Loucy (cell line): ENCODE measurements around the gene ROR1.
"Not testable (repeated sequence)": the region's sequence is repeated elsewhere in the genome, so short reads cannot be mapped to it uniquely, and the experiment has no call there.

Experiments used
- H2AFZ ChIP-seq: fragments of 200-600 bp; sonication (generic); 2 replicates; pipeline ENCODE4 v1.6.0; 2016; ENCODE audit warnings: antibody characterized with exemption, mild to moderate bottlenecking, low read length, moderate library complexity
- H3F3A ChIP-seq: fragments of 200-600 bp; 2 replicates; pipeline ENCODE4 v1.6.0; 2016; ENCODE audit warnings: antibody characterized with exemption, low read depth, mild to moderate bottlenecking
- H3K27me3 ChIP-seq: fragments of 200-600 bp; sonication (generic); 2 replicates; pipeline ENCODE4 v1.6.1; 2014; ENCODE audit warnings: low read length, mild to moderate bottlenecking; ENCODE audit not compliant: insufficient read depth, poor library complexity, severe bottlenecking
- H3K36me3 ChIP-seq: fragments of 200-600 bp; sonication (generic); 2 replicates; pipeline ENCODE4 v1.6.1; 2016; ENCODE audit warnings: low read length; ENCODE audit not compliant: insufficient read depth
- H3K4me1 ChIP-seq: fragments of 200-600 bp; sonication (generic); 2 replicates; pipeline ENCODE4 v1.5.1; 2014; ENCODE audit warnings: low read length, mild to moderate bottlenecking; ENCODE audit not compliant: insufficient read depth, poor library complexity, severe bottlenecking
- H3K4me2 ChIP-seq: fragments of 200-600 bp; sonication (generic); 2 replicates; pipeline ENCODE4 v1.6.0; 2014; ENCODE audit warnings: antibody characterized with exemption, low read length, low read depth, mild to moderate bottlenecking; ENCODE audit not compliant: poor library complexity, severe bottlenecking
- H3K4me3 ChIP-seq: fragments of 200-600 bp; sonication (generic); 2 replicates; pipeline ENCODE4 v1.5.1; 2014; ENCODE audit warnings: low read length, mild to moderate bottlenecking, mixed read lengths; ENCODE audit not compliant: poor library complexity, severe bottlenecking
- H3K79me2 ChIP-seq: fragments of 200-600 bp; sonication (generic); 2 replicates; pipeline ENCODE4 v1.6.1; 2014; ENCODE audit warnings: low read length; ENCODE audit not compliant: insufficient read depth
- H3K9ac ChIP-seq: fragments of 200-600 bp; sonication (generic); 2 replicates; pipeline ENCODE4 v1.6.0; 2014; ENCODE audit warnings: mild to moderate bottlenecking, low read depth, low read length, moderate library complexity; ENCODE audit not compliant: poor library complexity, severe bottlenecking
- H3K9me2 ChIP-seq: fragments of 200-600 bp; sonication (generic); replicated peaks from 2 replicates; pipeline ENCODE4 v1.6.1; 2016; ENCODE audit warnings: low read depth, low read length, mixed read lengths
- H3K9me3 ChIP-seq: fragments of 200-600 bp; sonication (generic); 2 replicates; pipeline ENCODE4 v1.6.1; 2014; ENCODE audit warnings: mild to moderate bottlenecking, antibody characterized with exemption, low read length, low read depth; ENCODE audit not compliant: insufficient read depth
- H4K20me1 ChIP-seq: fragments of 200-600 bp; sonication (generic); 2 replicates; pipeline ENCODE4 v1.6.0; 2014; ENCODE audit warnings: antibody characterized with exemption, low read length, mild to moderate bottlenecking; ENCODE audit not compliant: insufficient read depth, poor library complexity, severe bottlenecking
- EZH2phosphoT487 ChIP-seq: fragments of 200-600 bp; IDR thresholded peaks from 2 replicates; pipeline ENCODE4 v1.6.1; 2018; ENCODE audit warnings: antibody characterized with exemption, mild to moderate bottlenecking, moderate library complexity, borderline replicate concordance
- TF ChIP-seq, protein P1 (sequence below): fragments of 200-600 bp; sonication (generic); conservative IDR thresholded peaks from 2 replicates; pipeline ENCODE4 v1.5.1; 2014; ENCODE audit warnings: mild to moderate bottlenecking, antibody characterized with exemption, low read length

Gene ROR1

GRCh38 chr1:63812071-63812700 is 38.4 kb downstream of the ROR1 start:
- no peaks in the 10 kb centered on the region for H3F3A ChIP-seq
- no peak overlapping the region for H3K4me2 ChIP-seq
- H3K9me2 ChIP-seq, result no peaks in the 10 kb centered on the region
- H3K4me3 ChIP-seq, result no peak overlapping the region
- H4K20me1 ChIP-seq, result no peaks in the 10 kb centered on the region
- peaks cover 15% of the 10 kb centered on the region for H3K4me1 ChIP-seq
- no peak for TF ChIP-seq EZH2phosphoT487
- no peaks in the 10 kb centered on the region for H3K27me3 ChIP-seq
- H3K79me2 ChIP-seq, result no peaks in the 10 kb centered on the region
- H3K9ac ChIP-seq, result no peak overlapping the region
- peaks cover 7% of the 10 kb centered on the region; the same call in 1 of the 2 replicates for H3K9me3 ChIP-seq
- no peak overlapping the region for H2AFZ ChIP-seq
- H3K36me3 ChIP-seq, result no peaks in the 10 kb centered on the region

- Histone ChIP-seq H3K9me2 (no peaks in the 10 kb centered on the region), H3K9ac (no peak overlapping the region), H3K36me3 (no peaks in the 10 kb centered on the region), H3K79me2 (no peaks in the 10 kb centered on the region), H3F3A (no peaks in the 10 kb centered on the region), H3K27me3 (no peaks in the 10 kb centered on the region), H3K4me3 (no peak overlapping the region), H3K9me3 (0 out of 2 replicates have a peak, but pooled peaks cover 7% of the 10 kb centered on the region), H4K20me1 (no peaks in the 10 kb centered on the region), H3K4me2 (no peak overlapping the region), H3K4me1 (peaks cover 23% of the 10 kb centered on the region), H2AFZ (no peak overlapping the region)
- TF ChIP-seq EZH2phosphoT487, result no peak
- TF ChIP-seq, protein P1, sequence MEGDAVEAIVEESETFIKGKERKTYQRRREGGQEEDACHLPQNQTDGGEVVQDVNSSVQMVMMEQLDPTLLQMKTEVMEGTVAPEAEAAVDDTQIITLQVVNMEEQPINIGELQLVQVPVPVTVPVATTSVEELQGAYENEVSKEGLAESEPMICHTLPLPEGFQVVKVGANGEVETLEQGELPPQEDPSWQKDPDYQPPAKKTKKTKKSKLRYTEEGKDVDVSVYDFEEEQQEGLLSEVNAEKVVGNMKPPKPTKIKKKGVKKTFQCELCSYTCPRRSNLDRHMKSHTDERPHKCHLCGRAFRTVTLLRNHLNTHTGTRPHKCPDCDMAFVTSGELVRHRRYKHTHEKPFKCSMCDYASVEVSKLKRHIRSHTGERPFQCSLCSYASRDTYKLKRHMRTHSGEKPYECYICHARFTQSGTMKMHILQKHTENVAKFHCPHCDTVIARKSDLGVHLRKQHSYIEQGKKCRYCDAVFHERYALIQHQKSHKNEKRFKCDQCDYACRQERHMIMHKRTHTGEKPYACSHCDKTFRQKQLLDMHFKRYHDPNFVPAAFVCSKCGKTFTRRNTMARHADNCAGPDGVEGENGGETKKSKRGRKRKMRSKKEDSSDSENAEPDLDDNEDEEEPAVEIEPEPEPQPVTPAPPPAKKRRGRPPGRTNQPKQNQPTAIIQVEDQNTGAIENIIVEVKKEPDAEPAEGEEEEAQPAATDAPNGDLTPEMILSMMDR, result no peak
These were observed 40.0 kb downstream of the ROR1 start for GRCh38 chr1:63813829-63814277.

DNA sequence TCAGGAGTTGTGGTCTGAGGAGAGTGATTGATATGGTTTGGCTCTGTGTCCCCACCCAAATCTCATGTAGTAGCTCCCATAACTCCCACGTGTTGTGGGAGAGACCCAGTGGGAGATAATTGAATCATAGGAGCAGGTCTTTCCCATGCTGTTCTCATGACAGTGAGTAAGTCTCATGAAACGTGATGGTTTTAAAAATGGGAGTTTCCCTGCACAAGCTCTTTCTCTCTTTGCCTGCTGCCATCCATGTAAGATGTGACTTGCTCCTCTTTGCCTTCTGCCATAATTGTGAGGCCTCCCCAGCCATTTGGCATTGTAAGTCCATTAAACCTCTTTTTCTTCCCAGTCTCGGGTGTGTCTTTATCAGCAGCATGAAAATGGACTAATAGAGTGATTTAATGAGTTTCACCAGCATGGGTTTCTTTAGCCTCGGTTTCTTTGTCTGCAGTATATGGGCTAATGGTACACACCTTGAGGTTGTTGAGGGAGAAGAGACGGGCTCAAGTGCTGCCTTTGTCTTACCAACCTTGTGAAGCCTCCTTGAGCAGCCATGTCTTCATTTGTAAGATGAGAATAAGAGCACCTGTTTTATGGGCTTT is 42.5 kb downstream of the ROR1 start:
- not testable (repeated sequence) for H3K9me3 ChIP-seq, H3K4me2 ChIP-seq, H3K79me2 ChIP-seq

GRCh38 chr1:63817152-63817667 is 43.4 kb downstream of the ROR1 start:
- H3F3A ChIP-seq, result no peaks in the 10 kb centered on the region
- H3K36me3 ChIP-seq, result no peaks in the 10 kb centered on the region
- no peaks in the 10 kb centered on the region for H4K20me1 ChIP-seq
- H3K9me3 ChIP-seq, result 0 out of 2 replicates have a peak, but pooled peaks cover 7% of the 10 kb centered on the region
- no peaks in the 10 kb centered on the region for H3K9me2 ChIP-seq
- peak overlapping the region; percentile 14 for H3K4me3 ChIP-seq
- no peaks in the 10 kb centered on the region for H3K79me2 ChIP-seq
- H3K27me3 ChIP-seq, result no peaks in the 10 kb centered on the region
- H3K4me1 ChIP-seq, result peaks cover 14% of the 10 kb centered on the region
- peak overlapping the region; percentile 45 for H3K4me2 ChIP-seq
- peak overlapping the region; percentile 47 for H2AFZ ChIP-seq
- H3K9ac ChIP-seq, result no peak overlapping the region
- TF ChIP-seq EZH2phosphoT487, result no peak
- TF ChIP-seq, protein P1, result no peak

More for the DNA sequence above, 42.5 kb downstream of the ROR1 start:
- H3F3A ChIP-seq, H3K4me3 ChIP-seq, H4K20me1 ChIP-seq, H3K9ac ChIP-seq, H3K9me2 ChIP-seq, H3K36me3 ChIP-seq, H3K27me3 ChIP-seq, H2AFZ ChIP-seq: not testable (repeated sequence)
- H3K4me1 ChIP-seq, result peaks cover 17% of the 10 kb centered on the region
